Uterus (tissue), 4 donors: Measurements from ENCODE around the gene TRIM17. TPM values are rescaled to one million over a fixed set of nuclear protein-coding genes. Genes with fewer than 3 reads are reported as not detected.

ENCODE experiments used
- DNase-seq, 2 donors: peaks; one replicate each; pipeline ENCODE4 v3.0.0-alpha.2; 2019 to 2020
- H3K27ac ChIP-seq, 2 donors: fragments of 200-600 bp; sonication (generic); 1 replicate in 1 of 2; 2 replicates in 1 of 2; pipeline ENCODE4 v1.5.1; 2016 to 2018
- H3K27me3 ChIP-seq, 2 donors: fragments of 200-600 bp; sonication (generic); one replicate each; pipeline ENCODE4 v1.5.1; 2018 to 2019; ENCODE audit warnings: control low read depth in 1 of 2
- H3K36me3 ChIP-seq, 2 donors: fragments of 200-600 bp; sonication (generic); one replicate each; pipeline ENCODE4 v1.5.1; 2019; ENCODE audit warnings: control low read depth in 1 of 2
- H3K4me1 ChIP-seq, 2 donors: fragments of 200-600 bp; sonication (generic); one replicate each; pipeline ENCODE4 v1.5.1; 2018 to 2019; ENCODE audit warnings: control low read depth in 1 of 2
- H3K4me3 ChIP-seq, 2 donors: fragments of 200-600 bp; sonication (generic); 1 replicate in 1 of 2; 2 replicates in 1 of 2; pipeline ENCODE4 v1.5.1; 2018 to 2019; ENCODE audit warnings: mild to moderate bottlenecking in 1 of 2
- H3K9me3 ChIP-seq, 2 donors: fragments of 200-600 bp; sonication (generic); one replicate each; pipeline ENCODE4 v1.5.1; 2019; ENCODE audit warnings: control low read depth in 1 of 2
- CTCF ChIP-seq, 4 experiments: fragments of 200-600 bp in 2 of 4; fragments of 450-650 bp in 2 of 4; sonication (generic) in 2 of 4; IDR thresholded peaks; one replicate each; pipeline ENCODE4 v1.5.1; 2016 to 2019; ENCODE audit warnings: antibody characterized with exemption in 4 of 4, mild to moderate bottlenecking in 2 of 4, moderate library complexity in 1 of 4
- POLR2A ChIP-seq, 2 donors: fragments of 450-650 bp; IDR thresholded peaks; one replicate each; pipeline ENCODE4 v1.6.1; 2016; ENCODE audit warnings: antibody characterized with exemption in 2 of 2, mild to moderate bottlenecking in 1 of 2, moderate library complexity in 1 of 2
- intact Hi-C: fragments of 100-400 bp; cut with DNase I; formaldehyde crosslinking; loops from one replicate; pipeline ENCODE4 v1.15.1; 2023; ENCODE audit warnings: low total_unique reads
- total RNA-seq, 4 donors: library from RNA; depleted of rRNA in 3 of 4; stranded (reverse); fragments of >200 nt in 3 of 4; gene quantifications; one replicate each; pipeline versions ENCODE4 v1.1.0 to v1.2.4, GENCODE V29; 2014 to 2023
- donor health status: DM: yes; HTN: yes; CAD: no.

TRIM17 gene
- total RNA-seq, 4 donors from 2014 or later = 3.2 to 5.9 TPM; not detected in 2

GRCh38 chr1:228408869-228409805 lies 7.5 kb downstream of the TRIM17 start:
- no peak overlapping the region for H3K4me3 ChIP-seq
- H3K4me1 ChIP-seq = peaks cover 3 to 21% of the 10 kb centered on the region in 2 donors
- no peak for TF ChIP-seq POLR2A (IDR thresholded peaks at IDR 0.05)
- TF ChIP-seq CTCF (IDR thresholded peaks at IDR 0.05) = no peak
- H3K27me3 ChIP-seq = no peaks in the 10 kb centered on the region
- H3K27ac ChIP-seq = no peak overlapping the region
- H3K9me3 ChIP-seq = no peaks in the 10 kb centered on the region
- intact Hi-C loops = no loop called here
- DNase-seq = no peak
- H3K36me3 ChIP-seq = no peaks in the 10 kb centered on the region

GRCh38 chr1:228408041-228408868 lies 8.4 kb downstream of the TRIM17 start:
- intact Hi-C loops = no loop called here

GRCh38 chr1:228407106-228408040 lies 9.3 kb downstream of the TRIM17 start:
- Histone ChIP-seq H3K4me1 (peaks cover 3 to 26% of the 10 kb centered on the region in 2 donors), H3K36me3 (no peaks in the 10 kb centered on the region), H3K27me3 (no peaks in the 10 kb centered on the region), H3K27ac (peak overlapping the region; percentile 84 to 86), H3K9me3 (no peaks in the 10 kb centered on the region), H3K4me3 (peak overlapping the region; percentile 52 to 94)
- intact Hi-C loops = no loop called here
- DNase-seq = no peak
- TF ChIP-seq CTCF (IDR thresholded peaks at IDR 0.05) = no peak

More at GRCh38 chr1:228408041-228408868, 8.4 kb downstream of the TRIM17 start:
- H3K9me3 ChIP-seq = no peaks in the 10 kb centered on the region
- TF ChIP-seq POLR2A (IDR thresholded peaks at IDR 0.05) (no peak), CTCF (IDR thresholded peaks at IDR 0.05) (no peak)
- peak overlapping the region in 1 of 2 donors; percentile 84 for H3K27ac ChIP-seq
- no peak for DNase-seq
- H3K4me1 ChIP-seq = peaks cover 3 to 26% of the 10 kb centered on the region in 2 donors
- no peak overlapping the region for H3K4me3 ChIP-seq
- no peaks in the 10 kb centered on the region for H3K27me3 ChIP-seq
- no peaks in the 10 kb centered on the region for H3K36me3 ChIP-seq

- Histone ChIP-seq H3K27ac (peak overlapping the region; percentile 44 to 84), H3K9me3 (no peaks in the 10 kb centered on the region), H3K27me3 (no peaks in the 10 kb centered on the region), H3K36me3 (no peaks in the 10 kb centered on the region), H3K4me1 (peaks cover 3 to 26% of the 10 kb centered on the region in 2 donors), H3K4me3 (peak overlapping the region; percentile 52 to 94)
- DNase-seq = no peak
- no peak for TF ChIP-seq POLR2A (IDR thresholded peaks at IDR 0.05)
- no peak for TF ChIP-seq CTCF (IDR thresholded peaks at IDR 0.05)
- intact Hi-C loops = no loop called here
These were observed 10.8 kb downstream of the TRIM17 start for GRCh38 chr1:228405979-228406228.
